IPS-NIHi7 (cell line): ENCODE measurements around the gene MROH2A.

Experiments used
- DNase-seq: peaks from one replicate; pipeline ENCODE4 v3.0.0; 2012; ENCODE audit warnings: mixed read lengths; ENCODE audit errors: extremely low spot score

MROH2A gene

GRCh38 chr2:233801357-233802131 is 23.4 kb downstream of the MROH2A start:
- no peak for DNase-seq

DNA sequence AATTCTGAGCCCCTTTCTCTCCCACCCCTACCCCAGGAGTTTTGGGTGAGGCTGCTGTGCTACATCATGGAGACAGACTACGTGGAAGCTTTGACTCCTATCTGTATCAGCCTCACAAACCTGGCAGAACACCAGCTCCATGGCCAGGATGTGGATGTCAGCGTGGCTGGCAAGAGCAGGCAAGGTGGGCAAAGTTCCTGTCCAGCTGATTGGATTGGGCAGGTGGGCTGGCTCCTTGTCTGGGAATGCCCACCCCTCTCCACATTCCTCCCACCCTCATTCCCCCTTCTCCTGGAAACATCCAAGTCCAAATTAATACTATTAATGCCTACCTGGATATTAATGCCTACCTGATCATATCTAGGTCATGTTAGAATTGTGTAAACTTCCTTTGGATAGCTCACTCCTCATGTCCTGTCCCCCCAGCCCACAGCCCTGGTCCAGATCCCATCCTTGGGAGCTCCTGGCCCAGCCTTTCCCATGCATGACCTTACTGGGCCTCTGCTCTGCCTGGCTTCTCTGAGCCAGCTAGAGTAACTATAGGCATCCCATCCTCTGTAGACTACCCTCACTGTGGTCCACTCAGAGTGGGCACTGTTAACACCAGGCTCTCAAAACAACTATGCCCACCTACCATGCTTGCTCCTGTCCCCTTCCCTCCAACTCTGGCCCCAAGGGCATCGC is 24.1 kb downstream of the MROH2A start:
- no peak for DNase-seq

DNA sequence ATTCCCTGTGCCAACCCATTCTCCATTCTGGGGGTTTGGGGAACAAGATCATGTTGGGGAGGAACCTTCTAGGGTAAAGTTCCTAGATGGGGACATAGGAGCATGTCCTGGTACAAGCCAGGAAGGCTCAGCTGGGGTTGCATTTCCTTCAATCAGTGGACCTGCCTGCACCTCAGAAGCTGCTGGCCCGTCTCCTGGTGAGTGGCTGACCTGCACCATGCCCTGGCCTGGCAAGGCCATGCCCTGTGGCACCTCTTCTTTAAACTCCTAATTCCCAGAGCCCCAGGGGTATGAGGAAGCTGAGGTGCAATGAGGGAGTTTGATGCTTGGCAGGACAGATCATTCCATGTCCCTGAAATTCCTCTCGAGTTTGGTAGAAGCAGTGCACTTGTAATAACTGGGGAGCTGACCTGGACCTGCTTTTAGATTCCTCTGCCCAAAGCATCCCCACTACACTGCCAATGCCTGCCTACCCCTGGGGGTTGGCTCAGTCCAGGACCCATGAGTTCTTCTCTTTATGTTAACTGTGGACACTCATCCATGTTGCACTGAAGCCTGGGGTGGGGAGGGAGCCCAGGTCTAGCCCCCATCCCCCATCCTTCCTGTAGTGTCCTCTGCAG is 25.3 kb downstream of the MROH2A start:
- DNase-seq: no peak

DNA sequence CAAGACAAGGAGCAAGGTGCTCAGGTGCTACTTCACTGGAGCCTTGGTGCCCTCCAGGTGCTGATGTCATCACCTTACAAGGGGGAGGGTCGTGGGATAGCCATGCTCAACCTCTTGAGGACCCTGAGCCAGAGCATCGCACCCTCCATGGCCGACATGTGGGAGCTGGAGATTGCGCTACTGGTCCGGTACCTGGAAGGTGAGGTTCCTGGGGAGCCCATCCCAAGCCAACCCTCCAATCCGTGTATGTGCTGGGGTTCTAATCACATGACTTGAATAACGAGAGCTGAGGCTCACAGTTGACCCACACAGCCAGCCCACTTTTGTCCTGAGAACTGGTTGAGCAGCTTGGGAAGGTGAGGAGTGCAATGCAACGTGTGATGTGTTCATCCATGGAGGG is 25.9 kb downstream of the MROH2A start:
- DNase-seq: no peak

DNA sequence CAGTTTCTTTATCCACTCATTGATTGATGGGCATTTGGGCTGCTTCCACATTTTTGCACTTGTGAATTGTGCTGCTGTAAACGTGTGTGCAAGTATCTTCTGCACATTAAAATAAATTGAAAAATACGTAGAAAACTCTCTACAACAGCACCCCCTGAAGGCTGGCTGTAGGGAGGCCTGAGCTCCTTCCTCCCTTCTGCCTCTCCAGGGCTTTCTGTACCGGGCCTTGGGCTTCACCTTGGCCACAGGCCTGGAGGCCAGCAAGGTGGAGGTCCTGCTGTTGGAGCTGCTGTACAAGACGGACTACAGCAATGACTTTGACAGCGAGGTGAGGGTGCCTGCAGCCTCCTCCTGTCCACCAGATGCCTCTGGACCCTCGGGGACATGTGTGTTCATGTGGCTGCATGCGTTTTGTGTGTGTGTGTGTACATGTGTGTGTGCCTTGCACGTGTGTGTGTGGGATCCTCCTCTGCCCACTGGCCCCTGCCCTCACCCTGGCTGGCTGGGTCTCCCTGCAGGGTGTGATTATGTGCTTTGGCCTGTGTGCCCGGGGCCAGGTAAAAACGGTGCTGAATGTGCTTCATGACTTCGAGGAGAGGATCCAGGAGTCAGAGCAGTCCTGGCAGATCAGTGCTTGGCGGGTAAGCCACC is 29.2 kb downstream of the MROH2A start:
- no peak for DNase-seq

GRCh38 chr2:233807966-233808935 is 30.1 kb downstream of the MROH2A start:
- DNase-seq: no peak

DNA sequence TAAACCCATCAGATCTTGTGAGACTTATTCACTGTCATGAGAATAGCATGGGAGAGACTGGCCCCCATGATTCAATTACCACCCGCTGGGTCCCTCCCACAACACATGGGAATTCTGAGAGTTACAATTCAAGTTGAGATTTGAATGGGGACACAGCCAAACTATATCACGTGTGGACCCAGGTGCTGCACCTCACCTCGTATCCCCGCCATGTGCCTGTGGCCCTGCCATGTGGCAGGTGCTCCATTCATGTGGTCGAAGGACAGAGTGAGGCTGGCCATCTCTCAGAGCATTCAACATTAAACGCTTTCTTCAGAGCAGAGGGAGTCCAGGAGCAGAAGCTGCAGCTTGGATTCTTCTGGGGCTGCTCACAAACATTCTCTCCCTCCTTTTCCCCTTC is 32.3 kb downstream of the MROH2A start:
- DNase-seq: no peak

- no peak for DNase-seq
Measured at GRCh38 chr2:233811087-233811486, 33.0 kb downstream of the MROH2A start.

DNA sequence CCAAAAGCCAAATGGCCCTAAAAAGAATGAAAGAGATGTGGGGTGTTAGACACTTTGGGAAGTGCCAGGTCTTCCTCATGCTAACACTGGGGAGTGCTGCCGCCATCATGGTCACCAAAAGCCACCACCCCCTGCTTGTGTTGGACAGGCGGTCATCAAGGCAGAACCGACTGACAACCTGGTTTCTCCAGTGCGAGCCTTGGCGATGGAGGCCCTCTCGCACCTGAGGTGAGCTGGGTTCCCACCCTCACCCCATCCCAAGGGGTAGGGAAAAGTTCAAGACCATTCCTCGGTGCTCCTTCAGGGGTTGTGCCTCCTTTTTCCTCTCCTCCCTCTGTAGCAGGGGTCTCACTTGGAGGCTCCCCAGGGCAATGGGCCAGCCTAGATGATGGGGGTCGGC is 33.6 kb downstream of the MROH2A start:
- no peak for DNase-seq

- DNase-seq: no peak
Measured at GRCh38 chr2:233813236-233814055, 35.3 kb downstream of the MROH2A start.

DNA sequence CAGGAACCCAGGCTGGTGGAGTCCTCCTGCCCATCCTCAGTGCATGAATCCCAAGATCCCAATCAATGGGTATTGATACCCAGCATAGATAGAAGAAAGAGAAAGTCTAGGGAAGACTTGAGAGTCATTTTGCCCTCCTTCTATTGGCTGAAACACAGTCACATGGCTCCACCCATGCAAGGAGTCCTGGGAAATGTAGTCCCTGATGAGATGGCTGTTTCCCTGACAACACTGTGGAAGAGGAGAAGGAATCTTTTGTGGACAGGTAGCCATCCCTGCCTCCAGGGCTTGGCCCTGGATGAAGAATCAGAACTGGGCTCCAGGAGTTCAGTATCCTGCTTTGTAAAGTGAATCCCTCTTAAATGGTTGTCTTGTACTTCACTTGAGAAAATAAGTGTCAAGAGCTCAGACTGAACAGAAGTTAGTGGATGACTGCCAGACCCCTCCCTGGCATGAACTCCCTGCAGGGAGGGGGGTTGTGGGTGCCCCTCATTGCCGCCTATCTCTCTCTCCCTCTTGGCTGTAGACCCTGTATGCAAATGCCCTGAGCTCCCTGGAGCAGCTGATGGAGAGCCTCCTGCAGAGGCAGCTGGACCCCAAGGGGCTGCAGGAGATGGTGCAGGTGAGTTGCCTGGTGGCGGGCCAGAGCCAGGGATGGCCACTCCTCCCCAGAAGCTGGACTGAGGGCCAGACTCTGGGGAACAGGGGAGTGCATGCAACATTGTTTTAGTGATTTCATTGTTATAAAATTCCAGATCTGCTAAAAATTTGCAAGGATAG is 36.1 kb downstream of the MROH2A start:
- DNase-seq: peak; percentile 72

DNA sequence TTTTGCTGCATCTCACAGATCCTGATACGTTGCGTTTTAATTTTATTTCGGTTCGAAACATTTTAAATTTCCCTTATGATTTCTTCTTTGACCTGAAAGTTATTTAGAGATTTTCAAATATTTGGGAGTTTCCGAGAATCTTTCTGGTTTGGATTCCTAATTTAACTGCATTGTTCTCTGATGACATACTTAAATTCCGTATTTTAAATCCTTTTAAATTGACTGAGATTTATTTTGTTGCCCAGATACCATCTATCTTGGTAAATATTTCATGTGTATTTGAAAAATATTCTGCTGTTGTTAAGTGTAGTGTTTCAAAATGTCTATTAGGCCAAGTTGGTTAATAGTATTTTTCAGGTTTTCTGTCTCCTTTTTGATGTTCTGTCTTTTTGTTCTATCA is 37.7 kb downstream of the MROH2A start:
- DNase-seq: no peak

GRCh38 chr2:233816334-233816733 is 38.2 kb downstream of the MROH2A start:
- DNase-seq: no peak

DNA sequence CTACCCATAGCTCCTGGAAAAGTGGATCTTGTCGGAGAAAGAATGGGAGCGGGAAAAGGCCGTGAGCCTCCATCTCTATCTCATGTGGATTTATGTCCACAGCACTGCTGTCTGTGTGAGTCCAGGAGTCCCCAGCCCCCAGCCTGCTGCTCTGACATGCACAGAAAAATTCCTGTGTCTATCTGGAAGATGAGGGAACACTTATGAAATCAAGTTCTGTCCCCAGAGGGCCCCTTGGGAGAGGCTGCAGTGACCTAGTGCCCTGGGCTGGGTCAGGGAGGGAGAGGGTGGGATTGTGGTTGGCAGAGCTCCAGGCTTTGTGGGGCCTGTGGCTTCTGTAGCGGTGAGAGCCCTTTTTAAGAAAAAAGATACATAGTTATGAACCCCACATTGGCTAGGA is 38.6 kb downstream of the MROH2A start:
- DNase-seq: no peak

DNA sequence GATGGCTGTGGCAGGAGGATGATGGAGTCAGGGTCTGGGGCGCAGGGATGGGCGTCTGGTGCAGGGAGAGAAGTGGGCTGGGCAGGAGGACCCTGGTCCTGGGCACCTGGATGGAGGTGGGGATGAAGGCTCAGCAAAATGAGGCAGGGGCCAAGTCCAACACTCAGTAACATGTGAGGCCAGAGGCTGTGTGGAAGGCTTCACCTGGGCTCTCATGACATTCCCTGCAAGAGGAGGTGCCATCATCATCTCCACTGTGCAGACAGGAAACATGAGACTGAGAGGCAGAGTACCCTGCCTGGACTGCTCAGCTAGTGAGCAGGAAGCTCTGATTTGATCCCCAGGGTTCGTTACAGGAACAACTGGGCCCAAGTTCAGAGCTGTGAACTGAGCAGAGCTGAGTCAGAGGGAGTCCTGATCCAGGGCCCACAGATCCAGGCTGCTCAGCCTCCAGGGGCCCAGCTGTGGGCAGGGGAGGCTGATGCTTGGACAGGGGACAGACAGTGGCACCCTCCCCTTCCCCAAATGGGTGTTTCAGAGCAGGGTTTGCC is 39.3 kb downstream of the MROH2A start:
- no peak for DNase-seq

- DNase-seq: no peak
Measured at GRCh38 chr2:233817995-233818638, 40.0 kb downstream of the MROH2A start.

- DNase-seq: no peak
Measured at GRCh38 chr2:233818639-233819621, 40.8 kb downstream of the MROH2A start.
